NCI-H2196 (cell line): ENCODE data around the gene MARCHF10.

Experiments
- DNase-seq: peaks from one replicate; lab custom pipeline; 2025; ENCODE audit not compliant: unreplicated experiment; lab: John Stamatoyannopoulos, UW

MARCHF10 gene

GRCh38 chr17:62755141-62755851 lies 52.8 kb downstream of the MARCHF10 start:
- DNase-seq, result no peak

GRCh38 chr17:62754631-62755030 lies 53.5 kb downstream of the MARCHF10 start:
- DNase-seq, result no peak

DNA sequence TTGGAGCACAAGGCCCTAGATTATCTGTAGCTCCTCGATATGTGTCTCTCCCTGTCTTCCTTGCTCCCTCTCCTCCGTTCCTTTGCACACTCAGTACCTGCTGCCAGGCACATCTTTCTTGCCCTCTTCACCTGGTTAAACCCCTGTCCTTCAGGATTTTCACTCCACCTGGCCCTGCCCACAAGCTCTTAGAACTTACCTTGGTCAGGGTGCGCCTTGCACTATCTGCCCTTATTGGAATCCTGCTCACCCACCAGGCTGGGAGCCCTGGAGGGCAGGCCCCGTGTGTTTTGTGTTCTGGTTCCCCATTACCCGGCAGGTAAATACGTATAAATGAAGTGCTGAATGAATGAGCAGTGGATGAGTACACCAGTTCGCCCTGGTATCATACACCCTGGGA lies 54.6 kb downstream of the MARCHF10 start:
- no peak for DNase-seq

- no peak for DNase-seq
Observed at GRCh38 chr17:62751060-62751691, 56.9 kb downstream of the MARCHF10 start.

DNA sequence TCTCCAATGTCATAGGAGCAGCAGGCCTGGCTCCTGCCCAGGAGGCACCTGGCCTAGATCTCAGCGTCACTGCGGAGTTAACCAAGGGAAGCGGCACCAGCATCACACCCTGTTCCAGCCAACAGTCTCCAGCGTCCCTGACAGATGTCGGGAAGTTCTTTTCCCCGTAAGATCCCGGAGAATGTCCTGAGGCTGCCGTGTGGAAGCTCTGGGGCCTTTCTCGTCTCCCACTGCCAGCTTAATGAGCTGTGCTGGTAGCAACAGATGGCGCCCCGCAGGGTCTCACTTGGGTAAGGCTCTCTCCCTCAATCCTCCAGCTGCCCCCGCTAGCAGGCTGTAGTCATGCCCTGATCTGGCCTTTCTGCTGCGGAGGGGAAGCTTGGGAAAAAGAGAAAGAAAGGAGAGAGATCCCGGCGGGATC lies 57.5 kb downstream of the MARCHF10 start:
- no peak for DNase-seq

- no peak for DNase-seq
Observed at GRCh38 chr17:62749926-62750325, 58.2 kb downstream of the MARCHF10 start.

DNA sequence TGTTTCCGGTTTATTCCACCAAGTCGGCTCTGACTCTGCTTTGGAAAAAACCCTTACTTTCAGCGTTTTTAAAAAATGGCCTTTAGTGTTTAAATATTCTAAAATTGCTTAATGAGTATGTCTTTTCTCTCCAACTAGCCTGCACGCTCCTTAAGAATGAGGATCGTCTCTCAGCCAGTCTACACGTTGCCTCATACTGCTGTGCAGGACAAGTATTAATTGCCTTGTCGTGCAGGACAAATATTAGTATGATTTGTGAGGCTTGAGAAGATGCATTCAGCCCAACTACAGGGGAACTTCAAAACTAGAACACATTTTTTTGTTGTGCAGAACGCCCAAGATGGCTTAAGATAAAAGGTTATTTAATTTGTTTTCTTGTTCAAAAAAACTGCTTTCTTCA lies 61.2 kb downstream of the MARCHF10 start:
- no peak for DNase-seq

GRCh38 chr17:62745806-62746205 lies 62.3 kb downstream of the MARCHF10 start:
- no peak for DNase-seq

DNA sequence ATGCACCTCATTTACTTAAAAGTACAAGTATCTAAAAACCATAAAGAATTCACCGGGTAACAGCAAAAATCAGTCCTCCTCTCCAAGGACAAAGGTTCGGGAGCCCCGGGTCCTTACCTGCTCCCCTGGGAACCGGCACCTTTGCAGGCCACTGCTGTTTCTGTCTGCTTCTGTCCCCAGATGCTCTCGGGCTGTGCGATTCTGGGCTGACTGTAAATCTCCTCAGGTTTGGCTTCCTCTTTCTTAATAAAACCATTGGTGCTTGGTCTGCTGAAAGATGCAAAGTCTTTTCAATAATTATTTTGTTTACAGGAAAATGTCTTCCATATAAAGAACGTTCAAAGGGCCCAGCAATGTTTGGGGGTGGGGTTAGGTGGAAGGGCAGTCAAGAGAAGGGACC lies 63.9 kb downstream of the MARCHF10 start:
- DNase-seq, result no peak

- no peak for DNase-seq
Observed at GRCh38 chr17:62741290-62741689, 66.8 kb downstream of the MARCHF10 start.

- DNase-seq, result no peak
Observed at GRCh38 chr17:62739645-62740388, 68.3 kb downstream of the MARCHF10 start.

GRCh38 chr17:62738281-62738680 lies 69.8 kb downstream of the MARCHF10 start:
- no peak for DNase-seq

- DNase-seq, result no peak
Observed at GRCh38 chr17:62737513-62737912, 70.6 kb downstream of the MARCHF10 start.

DNA sequence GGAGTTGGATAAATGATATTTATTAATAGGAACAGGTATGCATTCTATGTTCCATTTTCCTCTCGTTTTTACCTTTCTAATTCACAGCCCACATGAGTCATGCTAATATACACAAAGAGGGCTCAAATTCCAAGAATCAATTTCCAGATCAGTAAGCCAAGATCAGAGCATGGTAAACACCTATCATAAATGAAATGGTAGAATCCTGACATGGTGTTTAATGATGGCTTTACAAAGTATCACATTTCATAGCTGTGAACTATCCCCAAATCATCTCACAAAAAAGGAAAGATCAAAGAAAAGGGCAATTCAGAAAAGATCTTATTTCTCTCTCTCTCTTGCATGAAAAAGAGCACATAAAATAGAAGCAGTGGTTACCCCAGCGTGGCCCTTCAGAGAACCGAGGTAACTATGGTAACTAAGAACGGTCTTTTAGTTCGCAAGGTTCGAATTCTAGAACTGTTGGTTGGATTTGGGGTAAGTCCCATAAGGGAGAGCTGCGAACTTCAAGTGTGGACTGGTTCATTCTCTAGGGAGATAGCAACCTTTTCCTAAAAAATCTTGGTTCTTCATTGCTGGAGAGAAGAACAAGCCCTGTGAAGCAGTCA lies 73.0 kb downstream of the MARCHF10 start:
- DNase-seq, result no peak

DNA sequence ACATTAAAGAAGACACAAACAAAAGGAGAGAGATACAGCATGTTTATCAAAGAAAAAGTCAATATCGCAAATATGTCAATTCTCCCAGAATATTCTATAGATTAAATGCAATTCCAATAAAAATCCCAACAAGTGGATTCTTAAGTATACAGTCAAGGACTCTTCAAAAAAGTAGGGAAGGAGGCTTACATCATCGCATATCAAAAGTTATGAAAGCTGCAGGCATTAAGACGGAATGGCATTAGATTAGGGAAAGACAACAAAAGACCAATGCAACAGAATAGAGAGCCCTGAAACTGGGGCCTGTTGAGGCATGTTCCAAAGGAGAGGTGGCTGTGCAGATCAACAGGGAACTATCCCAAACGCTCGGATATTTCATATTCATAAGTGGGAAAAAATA lies 76.0 kb downstream of the MARCHF10 start:
- DNase-seq, result no peak

DNA sequence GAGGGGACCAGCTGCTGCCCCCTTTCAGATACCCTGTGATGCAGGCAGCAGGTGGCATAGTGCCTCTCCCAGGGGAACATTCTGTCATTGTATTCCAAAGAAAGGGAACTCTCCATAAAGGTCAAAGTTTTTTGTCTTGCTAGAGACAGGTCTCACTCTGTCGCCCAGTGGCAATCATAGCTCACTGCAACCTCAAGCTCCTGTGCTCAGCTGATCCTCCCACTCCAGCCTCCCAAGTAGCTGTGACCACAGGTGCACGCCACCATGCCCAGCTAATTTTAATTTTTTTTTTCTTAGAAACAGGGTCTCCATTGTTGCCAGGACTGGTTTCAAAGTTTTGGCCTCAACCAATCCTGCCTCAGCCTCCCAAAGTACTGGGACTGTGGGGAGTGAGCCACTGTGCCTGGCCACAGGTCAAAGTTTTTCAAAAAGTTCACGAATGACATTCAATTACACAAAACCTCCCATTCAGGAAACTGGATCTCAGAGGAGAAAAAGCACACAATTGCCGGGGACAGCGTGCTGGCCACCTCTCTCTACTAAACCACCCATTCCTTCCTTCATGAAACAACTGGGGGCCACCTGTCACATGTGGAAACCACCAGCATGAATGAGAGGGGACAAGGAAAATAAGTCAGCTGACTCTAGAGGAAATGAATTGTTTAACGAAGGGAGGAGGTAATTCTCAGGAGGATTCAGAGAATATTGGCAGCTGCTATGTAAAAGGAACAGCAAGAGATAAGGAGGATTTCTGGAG lies 80.0 kb downstream of the MARCHF10 start:
- DNase-seq, result no peak

- DNase-seq, result no peak
Observed at GRCh38 chr17:62725791-62726249, 82.3 kb downstream of the MARCHF10 start.

DNA sequence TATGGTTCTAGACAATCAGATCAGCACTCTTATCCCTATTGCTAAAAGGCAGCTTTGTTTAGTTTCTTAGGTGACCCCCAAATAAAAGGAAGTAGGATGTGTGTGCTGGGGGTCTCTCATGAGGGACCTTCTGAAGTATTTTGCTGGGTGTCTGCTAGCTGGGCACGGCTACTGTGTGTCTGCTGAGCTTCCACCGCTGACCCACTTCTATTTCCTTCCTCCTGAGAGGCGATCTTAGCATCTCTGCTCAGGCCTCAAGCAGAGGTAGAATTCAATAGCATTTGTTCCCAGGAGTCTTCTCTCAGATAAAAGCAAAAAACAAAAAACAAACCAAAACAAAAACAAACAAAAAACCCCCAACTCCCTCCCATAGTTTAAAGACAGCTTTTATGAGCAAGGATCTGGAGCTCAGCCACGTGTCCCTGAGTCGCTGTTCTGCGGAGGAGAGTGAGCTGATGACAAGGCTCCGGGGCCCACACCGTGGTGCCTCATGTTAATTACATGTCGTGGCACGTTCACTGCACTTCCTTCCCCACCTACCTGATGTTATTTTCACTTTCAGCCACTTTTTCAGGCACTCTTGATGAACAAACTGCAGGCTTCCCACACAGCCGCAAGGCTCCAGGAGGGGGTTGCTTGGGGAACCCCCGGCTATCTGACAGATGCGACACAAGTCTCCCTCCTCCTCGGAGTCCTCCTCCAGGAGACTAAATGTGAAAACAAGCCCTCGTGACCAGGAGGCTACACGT lies 83.5 kb downstream of the MARCHF10 start:
- no peak for DNase-seq

DNA sequence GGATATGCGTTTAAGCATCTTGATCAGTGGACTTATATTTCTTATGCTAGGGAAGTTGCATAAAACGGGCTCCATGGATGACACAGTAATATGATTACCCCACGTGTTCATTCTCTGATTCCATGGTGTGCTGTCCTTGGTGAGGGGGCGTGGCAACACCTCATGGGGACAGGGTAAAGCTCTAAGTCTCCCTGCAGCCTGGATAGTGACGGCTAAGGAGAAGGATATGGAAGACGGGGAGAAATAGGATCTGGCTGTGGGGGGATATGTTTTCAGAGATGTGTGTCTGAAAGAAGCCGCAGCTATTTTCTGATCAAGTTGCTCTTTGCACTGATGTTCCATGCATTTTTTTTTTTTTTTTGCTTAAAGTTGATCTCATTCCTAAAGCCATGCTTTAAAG lies 84.3 kb downstream of the MARCHF10 start:
- no peak for DNase-seq

DNA sequence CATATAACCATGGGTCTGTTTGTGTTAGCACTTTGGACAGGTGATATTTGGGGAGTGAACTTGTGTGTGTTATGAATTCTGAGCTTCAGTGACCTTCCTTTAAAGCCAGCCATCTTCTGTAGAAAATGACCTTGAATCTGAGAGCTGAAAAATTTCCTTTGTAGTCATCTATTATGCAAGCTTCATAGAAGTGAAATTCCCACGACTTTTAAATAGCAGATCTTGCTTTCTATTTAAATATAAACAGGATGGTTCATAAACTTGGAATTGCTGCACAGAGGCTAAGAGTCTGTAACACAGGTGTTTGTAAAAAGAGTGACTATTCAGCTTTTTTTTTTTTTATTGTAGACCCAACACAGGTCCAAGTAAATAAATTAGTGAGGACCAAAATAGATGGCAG lies 85.5 kb downstream of the MARCHF10 start:
- no peak for DNase-seq
